Anterior cingulate cortex (tissue), 58 donors: ENCODE results near the gene BTBD10.
"Not testable (repeated sequence)": the region's sequence is repeated elsewhere in the genome, so short reads cannot be mapped to it uniquely, and the experiment has no call there.

Experiments
- DNase-seq, 58 donors: peaks; one replicate each; lab custom pipeline; 2025; lab: John Stamatoyannopoulos, UW

Gene BTBD10

DNA sequence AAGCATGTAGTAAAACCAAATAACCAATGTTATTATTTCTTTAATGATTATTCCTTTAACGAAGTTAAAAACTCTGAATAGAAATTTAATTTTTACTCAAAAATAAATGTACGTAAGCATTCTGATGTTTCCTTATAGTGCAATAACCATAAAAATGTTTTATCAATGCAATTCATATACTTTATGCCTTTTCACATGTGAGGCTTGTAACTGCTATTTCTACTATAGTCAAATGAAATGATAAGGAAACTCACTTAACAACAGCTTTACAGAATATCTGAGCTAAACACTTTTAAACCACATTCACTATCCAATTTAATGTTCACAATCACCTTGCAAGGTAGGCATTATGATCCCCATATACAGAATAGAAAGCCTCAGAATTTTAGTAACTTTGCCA, 17.4 kb downstream of the BTBD10 start:
- no peak for DNase-seq

DNA sequence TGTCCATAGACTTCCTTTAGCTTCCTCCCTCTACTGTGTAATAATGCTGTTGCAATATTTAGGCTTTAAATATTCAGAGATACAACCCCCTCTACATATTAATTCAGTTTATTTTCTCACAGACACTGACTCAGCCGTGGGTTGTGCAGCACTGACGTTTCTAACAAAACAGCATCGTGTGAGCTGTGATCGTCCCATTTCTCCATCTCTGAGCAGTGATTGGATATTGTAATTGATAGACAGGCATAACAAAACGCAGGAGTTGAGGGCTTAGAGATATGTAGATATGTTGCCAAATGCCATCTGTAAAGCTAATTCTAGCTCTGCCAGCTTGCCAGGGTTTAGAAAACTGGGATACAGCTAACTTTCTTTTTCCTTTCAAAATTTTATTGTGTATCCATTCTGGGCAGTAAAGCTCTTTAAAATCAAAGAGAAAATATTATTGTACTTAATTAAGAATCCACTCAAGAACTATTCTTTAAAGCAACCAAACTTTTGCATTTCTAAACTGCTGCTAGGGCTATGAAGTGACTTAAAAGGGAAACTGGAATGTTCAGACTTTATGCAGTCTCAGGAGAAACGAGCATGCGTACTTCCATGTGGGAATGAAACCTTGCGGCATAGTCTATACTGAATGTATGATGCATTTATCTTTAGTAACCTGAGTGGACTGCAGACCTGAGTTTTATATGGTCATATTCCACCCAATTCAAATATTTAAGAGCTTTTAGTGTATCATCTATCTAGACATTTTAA, 22.7 kb downstream of the BTBD10 start:
- peak in 41 of 58 donors; percentile 5 to 82 (median 35) for DNase-seq

DNA sequence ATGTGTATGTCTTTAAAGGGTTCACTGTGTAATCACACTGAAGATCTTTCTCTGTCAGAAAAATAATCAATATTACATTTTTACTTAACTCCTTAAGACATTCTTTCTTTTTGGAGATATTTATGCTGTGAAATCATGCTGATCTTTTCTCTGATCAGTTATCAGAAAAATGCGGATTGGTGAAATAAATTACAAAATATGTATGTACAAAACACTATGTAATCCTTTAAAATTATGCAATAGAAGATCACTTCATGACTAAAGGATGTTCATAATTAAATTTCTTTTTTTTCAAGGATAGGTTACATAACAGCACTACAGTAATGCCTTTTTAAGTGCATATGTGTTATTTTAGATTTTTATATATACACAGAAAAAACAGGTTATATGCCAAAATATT, 24.7 kb downstream of the BTBD10 start:
- DNase-seq = no peak

DNA sequence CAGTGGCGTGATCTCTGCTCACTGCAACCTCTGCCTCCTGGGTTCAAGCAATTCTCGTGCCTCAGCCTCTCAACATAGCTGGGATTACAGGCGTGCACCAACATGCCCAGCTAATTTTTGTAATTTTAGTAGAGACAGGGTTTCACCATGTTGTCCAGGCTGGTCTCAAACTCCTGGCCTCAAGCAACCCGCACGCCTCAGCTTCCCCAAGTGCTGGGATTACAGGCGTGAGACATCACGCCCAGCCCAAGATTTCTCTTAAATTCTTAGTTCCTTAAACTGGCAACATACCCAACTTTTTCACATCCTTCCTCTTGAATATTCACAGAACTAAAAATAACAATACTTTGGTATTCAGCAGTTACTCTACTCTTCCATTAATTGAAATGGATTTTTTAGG, 26.2 kb downstream of the BTBD10 start:
- not testable (repeated sequence) for DNase-seq

DNA sequence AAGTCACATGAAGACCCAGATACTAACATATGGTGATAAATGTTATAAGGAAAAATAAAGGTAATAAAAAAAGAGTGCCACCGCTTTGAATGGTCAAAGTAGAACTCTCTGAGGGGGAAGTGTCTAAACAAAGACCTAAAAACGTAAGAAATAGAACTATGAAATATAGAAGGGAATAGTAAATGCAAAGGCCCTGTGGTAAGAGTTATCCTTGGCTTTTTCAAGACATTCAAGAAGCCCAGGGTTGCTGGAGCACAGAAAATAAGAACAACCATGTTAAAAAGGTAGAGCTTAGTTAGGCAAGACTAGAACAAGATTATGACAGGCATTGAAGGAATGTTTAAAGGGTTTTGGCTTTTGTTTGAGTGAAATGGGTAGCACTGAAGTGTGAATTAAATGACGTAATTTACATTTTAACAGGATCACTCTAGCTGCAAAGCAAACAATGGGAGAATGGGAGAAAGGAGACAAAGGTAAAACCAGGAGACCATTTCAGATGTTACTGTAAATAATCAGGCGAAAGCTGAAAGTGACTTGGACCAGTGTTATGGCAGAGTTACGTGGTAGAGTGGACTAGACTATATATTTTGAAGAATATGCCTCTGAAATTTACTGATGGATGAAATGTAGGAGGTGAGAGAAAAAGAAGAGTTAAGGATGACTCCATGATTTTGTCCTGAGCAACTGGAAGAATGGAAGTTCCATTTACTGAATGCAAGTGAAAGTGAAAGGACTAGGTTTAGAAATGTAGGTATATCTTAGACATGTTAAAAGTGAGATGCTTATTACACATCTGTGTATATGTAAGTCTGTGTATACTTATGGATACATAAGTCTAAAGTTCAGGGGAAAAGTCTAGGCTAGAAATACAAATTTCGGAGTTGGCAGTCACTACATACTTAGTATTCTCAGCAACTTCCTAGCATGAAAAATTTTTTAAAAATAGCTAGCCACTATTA, 28.5 kb downstream of the BTBD10 start:
- no peak for DNase-seq

DNA sequence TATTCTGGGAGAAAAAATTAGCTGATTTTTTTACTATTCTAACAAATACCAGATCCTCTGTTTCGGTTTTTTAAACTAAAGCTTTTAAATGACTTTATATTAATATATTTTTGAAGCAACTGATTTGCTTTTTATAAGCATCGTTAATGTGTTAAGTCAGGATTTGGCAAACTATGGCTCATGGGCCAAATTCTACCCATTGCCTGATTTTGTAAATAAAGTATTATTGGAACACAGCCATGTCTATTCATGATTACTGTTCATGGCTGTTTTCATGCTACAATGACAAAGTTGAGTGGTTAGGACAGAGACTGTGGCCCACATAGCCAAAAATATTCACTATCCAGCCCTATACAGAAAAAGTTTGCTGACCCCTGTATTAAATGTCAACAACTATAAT, 29.6 kb downstream of the BTBD10 start:
- DNase-seq = no peak

DNA sequence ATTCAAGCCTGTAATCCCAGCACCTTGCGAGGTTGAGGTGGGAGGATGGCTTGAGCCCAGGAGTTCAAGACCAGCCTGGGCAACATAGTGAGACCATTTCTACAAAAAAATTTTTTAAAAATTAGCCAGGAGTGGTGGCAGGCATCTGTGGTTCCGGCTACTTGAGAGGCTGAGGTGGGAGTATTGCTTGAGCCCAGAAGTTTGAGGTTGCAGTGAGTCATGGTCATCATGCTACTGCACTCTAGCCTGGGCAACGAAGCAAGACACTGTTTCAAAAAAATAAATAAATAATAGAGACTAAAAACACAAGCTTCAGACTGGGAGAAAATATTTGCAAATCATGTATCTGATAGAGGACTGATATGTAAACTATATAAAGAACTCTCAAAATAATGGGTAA, 33.2 kb downstream of the BTBD10 start:
- DNase-seq = no peak

DNA sequence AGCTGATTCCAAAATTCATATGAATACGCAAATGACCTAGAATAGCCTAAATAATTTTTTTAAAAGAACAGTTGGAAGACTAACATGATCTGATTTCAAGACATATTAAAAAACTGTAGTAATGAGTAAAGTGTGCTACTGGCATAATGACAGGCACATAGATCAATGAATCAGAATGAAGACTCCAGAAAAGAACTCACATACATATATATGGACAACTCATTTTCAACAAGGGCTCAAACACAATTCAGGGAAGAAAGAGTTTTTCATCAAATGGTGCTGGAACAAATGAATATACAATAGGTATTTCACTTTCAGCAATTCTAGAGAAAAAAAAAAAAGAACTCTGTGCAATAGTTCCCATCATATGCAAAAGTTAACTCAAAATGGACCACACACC, 33.7 kb downstream of the BTBD10 start:
- DNase-seq = no peak

DNA sequence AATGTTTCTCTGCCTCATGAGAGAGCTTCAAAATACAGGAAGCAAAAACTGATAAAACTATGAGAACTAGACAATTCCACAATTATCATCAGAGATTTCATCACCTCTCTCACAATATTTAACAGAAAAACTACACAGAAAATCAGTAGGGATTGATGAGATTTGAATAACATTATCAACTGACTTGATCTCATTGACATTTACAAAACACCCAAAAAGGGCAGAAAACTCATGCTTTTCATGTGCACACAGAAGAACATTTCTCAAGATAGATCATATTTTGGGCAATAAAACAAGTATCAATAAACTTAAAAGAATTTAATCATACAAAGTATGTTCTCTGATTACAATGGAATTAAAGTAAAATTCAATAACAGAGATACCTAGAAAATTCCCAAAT, 35.6 kb downstream of the BTBD10 start:
- DNase-seq = no peak

DNA sequence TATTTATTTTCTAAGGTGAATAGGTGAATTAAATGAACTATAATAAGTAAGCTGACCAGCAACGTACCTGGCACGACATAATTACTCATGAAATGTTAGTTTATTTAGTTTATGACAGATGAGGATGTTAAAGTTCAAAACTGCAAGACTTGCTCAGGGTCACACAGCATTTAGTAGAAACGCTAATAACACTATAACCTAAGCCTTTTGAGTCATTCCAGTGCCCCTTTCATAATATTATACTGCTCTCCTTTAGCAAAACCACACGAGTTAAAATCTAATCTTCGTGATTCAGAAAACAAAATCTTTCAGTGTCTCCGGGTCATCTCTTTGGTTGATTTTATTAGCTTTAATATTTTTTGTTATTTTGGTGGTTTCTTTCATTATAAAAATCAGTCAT, 39.6 kb downstream of the BTBD10 start:
- no peak for DNase-seq

DNA sequence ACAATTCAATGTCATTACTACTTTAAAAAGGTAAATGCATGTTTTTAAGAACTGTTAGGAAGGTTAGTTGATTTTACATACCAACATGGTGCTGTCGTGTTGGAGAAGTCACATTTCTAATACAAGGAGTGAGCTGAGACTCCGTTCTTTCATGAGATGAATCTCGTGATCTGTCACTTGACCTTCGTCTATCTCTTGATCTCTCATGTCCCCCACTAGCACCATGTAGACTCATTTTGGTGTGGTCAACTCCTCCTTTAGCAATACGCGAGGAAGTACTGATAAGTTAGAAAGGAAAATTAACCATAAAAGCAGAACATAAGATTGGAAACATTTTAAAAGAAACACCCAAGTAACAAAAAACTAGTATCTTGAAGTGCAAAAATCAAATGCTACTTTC, 41.5 kb downstream of the BTBD10 start:
- DNase-seq = no peak

DNA sequence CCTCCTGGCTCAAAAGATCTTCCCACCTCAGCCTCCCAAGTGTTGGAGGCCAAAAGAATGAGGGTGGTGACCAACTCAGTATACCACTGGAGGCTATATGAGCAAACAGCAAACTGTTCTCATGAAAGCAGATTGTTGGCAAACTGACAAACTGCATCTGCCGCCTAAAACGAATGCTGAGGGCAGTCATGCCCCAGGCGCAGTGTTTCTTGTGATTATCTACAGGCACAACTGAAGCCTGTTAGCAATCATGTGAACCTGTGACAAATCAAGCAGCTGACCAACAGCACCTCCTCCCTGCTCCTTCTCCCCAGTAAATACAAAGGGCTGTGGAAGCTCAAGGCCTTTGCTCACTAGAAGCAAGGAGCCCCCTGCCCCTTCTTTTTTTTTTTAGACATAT, 47.8 kb downstream of the BTBD10 start:
- no peak for DNase-seq

DNA sequence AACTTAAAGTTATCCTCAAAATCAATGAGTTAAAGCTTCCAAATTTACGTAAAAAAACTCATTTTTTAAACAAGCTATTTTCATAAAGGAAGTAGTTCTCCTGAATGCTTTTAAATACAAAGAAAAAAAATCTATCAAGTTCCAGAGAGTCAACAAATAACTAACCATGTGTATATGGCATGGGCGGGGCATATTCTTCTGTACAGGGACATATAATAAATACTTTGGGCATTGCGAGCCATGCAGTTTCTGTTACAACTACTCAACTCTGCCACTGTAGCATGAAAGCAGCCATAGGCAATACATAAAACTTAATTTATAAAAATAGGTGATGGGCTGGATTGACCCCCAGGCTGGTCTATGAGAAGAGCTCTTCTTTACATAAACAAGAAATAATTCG, 57.8 kb downstream of the BTBD10 start:
- no peak for DNase-seq

DNA sequence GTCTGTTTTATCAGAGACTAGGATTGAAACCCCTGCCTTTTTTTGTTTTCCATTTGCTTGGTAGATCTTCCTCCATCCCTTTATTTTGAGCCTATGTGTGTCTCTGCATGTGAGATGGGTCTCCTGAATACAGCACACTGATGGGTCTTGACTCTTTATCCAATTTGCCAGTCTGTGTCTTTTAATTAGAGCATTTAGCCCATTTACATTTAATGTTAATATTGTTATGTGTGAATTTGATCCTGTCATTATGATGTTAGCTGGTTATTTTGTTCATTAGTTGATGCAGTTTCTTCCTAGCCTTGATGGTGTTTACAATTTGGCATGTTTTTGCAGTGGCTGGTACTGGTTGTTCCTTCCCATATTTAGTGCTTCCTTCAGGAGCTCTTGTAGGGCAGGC, 64.7 kb downstream of the BTBD10 start:
- not testable (repeated sequence) for DNase-seq

DNA sequence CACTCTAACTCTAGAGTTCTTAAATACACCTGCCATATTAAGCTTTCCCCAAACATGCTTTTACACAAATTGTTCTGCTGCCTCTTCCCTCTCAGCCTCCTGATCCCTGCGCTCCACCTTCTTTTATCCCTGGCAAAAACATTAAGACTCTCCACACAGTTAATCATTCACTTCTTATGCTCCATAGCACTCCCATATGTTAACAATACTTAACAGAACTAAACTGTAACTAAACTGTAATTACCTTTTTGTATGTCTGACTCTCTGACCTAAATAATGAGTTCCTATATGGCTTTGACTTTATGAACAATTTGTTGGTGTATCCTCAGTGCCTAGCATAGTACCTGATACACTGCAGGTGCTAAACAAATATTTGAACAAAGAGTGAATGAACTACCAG, 71.8 kb downstream of the BTBD10 start:
- no peak for DNase-seq

DNA sequence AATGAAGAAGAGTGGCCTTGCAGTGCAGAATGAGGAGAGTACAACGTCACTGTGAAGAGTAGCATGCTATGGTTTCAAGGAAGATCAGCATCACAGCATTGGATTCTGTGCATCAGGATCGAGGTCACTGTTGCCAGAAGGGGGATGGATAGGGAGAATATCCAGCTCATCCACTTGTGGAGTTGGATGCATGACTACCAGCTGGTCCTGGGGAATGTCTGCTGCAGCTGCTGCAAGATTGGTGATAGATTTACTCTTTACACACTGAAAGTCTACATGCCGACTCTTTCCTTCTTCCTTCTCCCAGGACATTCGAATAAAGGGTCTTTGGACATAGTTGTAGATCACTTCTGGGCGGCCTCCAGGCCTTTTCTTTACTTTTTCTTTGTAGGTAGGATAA, 74.3 kb downstream of the BTBD10 start:
- DNase-seq = no peak

DNA sequence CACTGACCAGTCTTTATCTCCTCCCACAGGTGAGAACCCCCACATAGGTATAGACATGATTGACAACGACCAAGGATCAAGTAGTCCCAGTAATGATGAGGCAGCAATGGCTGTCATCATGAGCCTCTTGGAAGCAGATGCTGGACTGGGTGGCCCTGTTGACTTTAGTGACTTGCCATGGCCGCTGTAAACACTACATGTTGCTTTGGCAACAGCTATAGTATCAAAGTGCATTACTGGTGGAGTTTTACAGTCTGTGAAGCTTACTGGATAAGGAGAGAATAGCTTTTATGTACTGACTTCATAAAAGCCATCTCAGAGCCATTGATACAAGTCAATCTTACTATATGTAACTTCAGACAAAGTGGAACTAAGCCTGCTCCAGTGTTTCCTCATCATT, 76.5 kb downstream of the BTBD10 start:
- no peak for DNase-seq

DNA sequence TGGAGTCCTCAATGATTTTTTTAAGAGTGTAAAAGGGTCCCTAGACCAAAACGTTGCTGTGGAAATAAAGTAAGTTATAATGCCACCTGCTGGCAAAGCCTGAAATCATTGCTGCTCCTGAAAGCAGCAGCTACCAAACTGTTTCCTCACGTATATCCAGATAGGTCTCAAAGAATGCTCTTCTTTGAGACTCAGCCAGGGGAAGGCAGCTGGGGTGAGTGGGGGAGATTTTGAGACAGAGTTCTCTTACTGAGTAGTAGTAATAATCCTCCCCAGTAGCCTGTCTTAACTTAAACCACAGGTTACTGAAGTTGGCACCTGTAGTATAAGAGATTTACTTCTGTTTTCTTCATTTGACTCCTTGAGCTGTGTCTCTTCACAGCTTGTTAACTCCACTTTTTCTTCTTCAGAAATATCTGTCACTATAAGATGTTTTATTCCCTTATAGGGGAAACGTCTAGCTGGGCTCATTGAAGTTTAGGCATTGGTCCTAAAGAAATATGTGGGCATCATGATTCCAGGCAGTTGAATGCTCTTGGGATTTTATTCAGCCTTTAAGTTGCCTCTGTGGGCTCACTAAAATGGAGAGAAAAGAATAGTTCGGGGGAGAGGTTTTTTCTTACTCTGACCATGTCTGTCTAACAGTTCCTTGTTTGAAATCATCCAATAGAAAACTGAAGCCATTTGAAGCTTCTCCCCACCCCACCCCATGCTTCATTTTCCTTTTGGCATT, 77.9 kb downstream of the BTBD10 start:
- peak in 8 of 58 donors; percentile 2 to 54 (median 18) for DNase-seq

DNA sequence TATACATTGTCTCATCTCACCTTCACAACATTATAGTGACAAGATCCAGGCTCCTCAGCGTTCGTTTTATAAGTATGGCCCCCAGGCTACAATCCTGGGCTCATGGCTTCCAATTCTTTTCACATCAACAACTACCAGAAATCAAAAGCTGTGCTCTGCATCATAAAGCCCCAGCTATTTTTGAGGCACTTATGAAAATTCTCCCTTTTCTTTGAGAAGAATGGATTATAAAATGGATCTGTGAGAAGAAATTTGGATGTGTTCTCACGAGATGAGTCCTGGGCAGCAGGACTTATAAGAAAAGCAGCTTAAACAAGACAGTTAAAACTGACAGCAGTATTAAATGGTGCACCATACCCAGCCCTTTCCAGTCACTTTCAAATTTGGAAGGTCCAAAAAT, 80.3 kb downstream of the BTBD10 start:
- no peak for DNase-seq

DNA sequence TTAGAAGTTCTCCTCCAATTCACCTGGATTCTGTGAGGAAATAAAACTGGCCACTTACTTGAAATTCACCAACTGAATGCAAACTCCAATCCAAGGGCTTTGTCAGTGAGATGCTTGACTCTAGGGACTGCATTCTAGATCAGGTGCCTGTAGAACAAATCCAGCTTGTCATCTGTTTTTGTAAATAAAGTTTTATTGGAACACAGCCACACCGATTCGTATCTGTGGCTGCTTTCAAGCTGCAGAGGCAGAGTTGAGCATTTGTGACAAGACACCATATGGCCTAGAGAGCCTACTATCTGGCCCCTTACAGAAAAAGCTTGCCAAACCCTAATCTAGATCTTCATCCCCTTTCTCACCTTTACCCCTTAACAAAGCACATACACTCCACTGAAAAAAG, 82.3 kb downstream of the BTBD10 start:
- DNase-seq = no peak

DNA sequence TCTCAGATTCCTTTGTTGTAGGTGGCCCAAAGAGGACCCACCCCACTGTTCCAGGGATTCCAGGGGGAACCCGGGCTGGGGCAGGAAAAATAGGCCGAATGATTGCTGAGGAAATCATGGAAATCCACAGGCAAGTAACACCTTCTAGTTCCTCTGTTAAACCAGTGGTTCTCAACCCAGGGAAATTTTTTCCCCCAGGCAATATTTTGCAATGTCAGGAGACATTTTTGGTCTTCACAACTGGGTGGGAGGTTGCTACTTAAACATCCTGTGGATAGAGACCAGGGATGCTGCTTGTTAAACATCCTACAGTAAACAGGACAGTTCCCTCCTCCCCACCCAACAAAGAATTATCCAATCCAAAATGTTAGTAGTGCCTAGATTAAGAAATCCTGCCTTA, 84.7 kb downstream of the BTBD10 start:
- DNase-seq = no peak
